PC-9 (cell line): ENCODE measurements around the gene LY6G6D. TPM values are rescaled to one million over a fixed set of nuclear protein-coding genes. Genes with fewer than 3 reads are reported as not detected.

Experiments used
- BruUV-seq: library from RNA; stranded (reverse); fragments of 400-500 nt; replicated peaks from 2 replicates; lab custom pipeline; 2021; lab: Mats Ljungman, UMichigan
- CTCF ChIA-PET: fragments of 300-600 bp; sonication (Branson Sonifier 250); formaldehyde crosslinking; loops from one replicate; lab custom pipeline; 2022; ENCODE audit warnings: antibody characterized with exemption; lab: Charles Lee
- POLR2A ChIA-PET: fragments of 300-600 bp; sonication (Branson Sonifier 250); formaldehyde crosslinking; loops from one replicate; lab custom pipeline; 2022; ENCODE audit warnings: antibody characterized with exemption; ENCODE audit not compliant: unreplicated experiment; lab: Charles Lee
- DNase-seq, 2 experiments: peaks; one replicate each; pipeline versions ENCODE4 v3.0.0 to v3.0.0-alpha.2; 2015 to 2022; ENCODE audit warnings: mixed read lengths in 1 of 2
- H2AFZ ChIP-seq: fragments of 200-600 bp; sonication (generic); 2 replicates; pipeline ENCODE4 v1.8.1; 2017; ENCODE audit warnings: antibody characterized with exemption
- H3F3A ChIP-seq: fragments of 200-600 bp; sonication (generic); 2 replicates; pipeline ENCODE4 v1.8.1; 2017; ENCODE audit warnings: antibody characterized with exemption, mild to moderate bottlenecking, low read depth; ENCODE audit not compliant: insufficient read depth
- H3K27ac ChIP-seq: fragments of 200-600 bp; sonication (generic); 2 replicates; pipeline ENCODE4 v1.6.1; 2016; ENCODE audit warnings: mixed run types
- H3K27me3 ChIP-seq: fragments of 200-600 bp; sonication (generic); 2 replicates; pipeline ENCODE4 v1.6.1; 2016; ENCODE audit warnings: low read depth, mixed run types; ENCODE audit not compliant: insufficient read depth
- H3K36me3 ChIP-seq: fragments of 200-600 bp; sonication (generic); 2 replicates; pipeline ENCODE4 v1.6.1; 2016; ENCODE audit warnings: low read depth, mixed run types
- H3K4me1 ChIP-seq: fragments of 200-600 bp; sonication (generic); replicated peaks from 2 replicates; pipeline ENCODE4 v1.6.1; 2016; ENCODE audit warnings: mixed run types; ENCODE audit not compliant: insufficient read depth
- H3K4me2 ChIP-seq: fragments of 200-600 bp; sonication (generic); 2 replicates; pipeline ENCODE4 v1.6.1; 2017; ENCODE audit warnings: mixed run types
- H3K4me3 ChIP-seq: fragments of 200-600 bp; sonication (generic); 2 replicates; pipeline ENCODE4 v1.6.1; 2016; ENCODE audit warnings: mixed run types
- H3K79me2 ChIP-seq: fragments of 200-600 bp; sonication (generic); 2 replicates; pipeline ENCODE4 v1.6.1; 2017; ENCODE audit warnings: low read depth, mixed run types
- H3K9me2 ChIP-seq: fragments of 200-600 bp; sonication (generic); 2 replicates; pipeline ENCODE4 v1.8.1; 2017; ENCODE audit warnings: mild to moderate bottlenecking; ENCODE audit not compliant: insufficient read depth
- H3K9me3 ChIP-seq: fragments of 200-600 bp; sonication (generic); 2 replicates; pipeline ENCODE4 v1.8.1; 2016; ENCODE audit warnings: low read depth; ENCODE audit not compliant: insufficient read depth
- H4K20me1 ChIP-seq: fragments of 200-600 bp; sonication (generic); 2 replicates; pipeline ENCODE4 v1.8.1; 2017; ENCODE audit not compliant: insufficient read depth
- EZH2 ChIP-seq: fragments of 200-600 bp; sonication (generic); IDR thresholded peaks from 2 replicates; pipeline ENCODE4 v1.8.0; 2017; ENCODE audit warnings: antibody characterized with exemption, low read depth
- intact Hi-C: fragments of 100-400 bp; cut with micrococcal nuclease; formaldehyde crosslinking; loops from one replicate; pipeline ENCODE4 v1.10.0; 2022; ENCODE audit not compliant: unreplicated experiment
- total RNA-seq: library from RNA; stranded (reverse); gene quantifications from 2 replicates; pipeline ENCODE4 v1.2.3, GENCODE V29; 2021
- TF ChIP-seq, protein P1 (sequence below): fragments of 200-600 bp; sonication (generic); conservative IDR thresholded peaks from 2 replicates; pipeline ENCODE4 v1.6.1; 2017; ENCODE audit warnings: mixed run types, antibody characterized with exemption, mild to moderate bottlenecking, moderate library complexity

LY6G6D gene
- total RNA-seq, 1 experiment from 2014 or later, result not detected

DNA sequence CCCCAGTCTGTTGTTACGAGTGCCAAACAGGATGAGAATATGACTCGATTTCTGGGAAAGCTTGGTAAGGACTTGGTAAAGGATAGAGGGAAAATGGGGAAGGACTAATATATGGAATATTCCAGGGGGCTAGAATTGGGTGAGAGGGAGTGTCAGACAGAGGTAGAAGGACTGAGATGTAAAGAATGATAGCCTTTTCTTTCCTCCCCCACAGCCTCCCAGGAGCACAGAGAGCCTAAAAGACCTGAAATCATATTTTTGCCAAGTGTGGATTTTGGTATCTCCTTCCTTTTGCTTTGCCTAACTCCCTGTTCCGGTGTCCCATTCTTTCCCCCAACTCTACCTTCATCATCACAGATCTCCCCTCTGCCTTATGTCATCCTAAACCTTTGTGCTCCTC is 27.7 kb downstream of the LY6G6D start:
- TF ChIP-seq, protein P1, sequence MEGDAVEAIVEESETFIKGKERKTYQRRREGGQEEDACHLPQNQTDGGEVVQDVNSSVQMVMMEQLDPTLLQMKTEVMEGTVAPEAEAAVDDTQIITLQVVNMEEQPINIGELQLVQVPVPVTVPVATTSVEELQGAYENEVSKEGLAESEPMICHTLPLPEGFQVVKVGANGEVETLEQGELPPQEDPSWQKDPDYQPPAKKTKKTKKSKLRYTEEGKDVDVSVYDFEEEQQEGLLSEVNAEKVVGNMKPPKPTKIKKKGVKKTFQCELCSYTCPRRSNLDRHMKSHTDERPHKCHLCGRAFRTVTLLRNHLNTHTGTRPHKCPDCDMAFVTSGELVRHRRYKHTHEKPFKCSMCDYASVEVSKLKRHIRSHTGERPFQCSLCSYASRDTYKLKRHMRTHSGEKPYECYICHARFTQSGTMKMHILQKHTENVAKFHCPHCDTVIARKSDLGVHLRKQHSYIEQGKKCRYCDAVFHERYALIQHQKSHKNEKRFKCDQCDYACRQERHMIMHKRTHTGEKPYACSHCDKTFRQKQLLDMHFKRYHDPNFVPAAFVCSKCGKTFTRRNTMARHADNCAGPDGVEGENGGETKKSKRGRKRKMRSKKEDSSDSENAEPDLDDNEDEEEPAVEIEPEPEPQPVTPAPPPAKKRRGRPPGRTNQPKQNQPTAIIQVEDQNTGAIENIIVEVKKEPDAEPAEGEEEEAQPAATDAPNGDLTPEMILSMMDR, result no peak
- TF ChIP-seq EZH2, result no peak
- Histone ChIP-seq H3K9me3 (no peaks in the 10 kb centered on the region), H3K4me3 (no peak overlapping the region), H3K27ac (no peak overlapping the region), H3K79me2 (peaks cover 7% of the 10 kb centered on the region; the same call in 1 of the 2 replicates), H3F3A (peaks cover 38% of the 10 kb centered on the region), H3K4me2 (no peak overlapping the region), H4K20me1 (no peaks in the 10 kb centered on the region), H2AFZ (no peak overlapping the region), H3K27me3 (no peaks in the 10 kb centered on the region), H3K36me3 (peaks cover 12% of the 10 kb centered on the region; the same call in 1 of the 2 replicates), H3K4me1 (peaks cover 37% of the 10 kb centered on the region), H3K9me2 (no peaks in the 10 kb centered on the region)
- intact Hi-C loops, result no loop called here
- no TSS peak for BruUV-seq
- DNase-seq, result no peak
- CTCF ChIA-PET, result no interaction called here
- POLR2A ChIA-PET, result no interaction called here

DNA sequence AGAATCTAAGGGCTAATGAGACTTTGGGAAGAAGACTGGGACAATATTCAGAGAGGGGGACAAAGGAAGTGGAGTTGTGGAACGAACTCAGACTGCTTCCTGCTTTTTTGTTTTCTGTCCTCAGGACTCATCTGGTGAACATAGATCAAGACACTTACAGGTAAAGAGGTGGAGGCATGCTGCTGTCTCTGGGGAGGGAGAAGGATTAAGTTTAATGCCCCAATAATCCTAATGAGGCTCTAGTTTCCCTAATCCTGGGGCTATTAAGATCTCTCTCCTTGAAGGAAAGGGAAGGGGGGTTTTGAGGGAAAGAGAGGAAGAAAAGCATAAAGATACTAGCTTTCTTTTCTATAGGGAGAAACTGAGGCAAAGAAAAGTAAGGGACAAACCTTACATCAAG is 29.3 kb downstream of the LY6G6D start:
- intact Hi-C loops, result no loop called here
- no TSS peak for BruUV-seq
- peaks cover 12% of the 10 kb centered on the region; the same call in 1 of the 2 replicates for H3K36me3 ChIP-seq
- H3K4me1 ChIP-seq, result peaks cover 25% of the 10 kb centered on the region
- H3K9me2 ChIP-seq, result no peaks in the 10 kb centered on the region
- H3K79me2 ChIP-seq, result peaks cover 7% of the 10 kb centered on the region; the same call in 1 of the 2 replicates
- peaks cover 31% of the 10 kb centered on the region; the same call in 1 of the 2 replicates for H3F3A ChIP-seq
- H3K4me3 ChIP-seq, result no peak overlapping the region
- DNase-seq, result no peak
- H3K4me2 ChIP-seq, result no peak overlapping the region
- no peak overlapping the region for H2AFZ ChIP-seq
- H4K20me1 ChIP-seq, result no peaks in the 10 kb centered on the region
- ChIA-PET POLR2A (interaction anchor here (1.5 kb wide), 1 partner anchor 19 kb away, joined by 6 read pairs; no protein-coding TSS in a partner anchor), CTCF (no interaction called here)
- no peaks in the 10 kb centered on the region for H3K9me3 ChIP-seq
- no peaks in the 10 kb centered on the region for H3K27me3 ChIP-seq
- TF ChIP-seq, protein P1, result no peak
- no peak for TF ChIP-seq EZH2
- no peak overlapping the region for H3K27ac ChIP-seq

DNA sequence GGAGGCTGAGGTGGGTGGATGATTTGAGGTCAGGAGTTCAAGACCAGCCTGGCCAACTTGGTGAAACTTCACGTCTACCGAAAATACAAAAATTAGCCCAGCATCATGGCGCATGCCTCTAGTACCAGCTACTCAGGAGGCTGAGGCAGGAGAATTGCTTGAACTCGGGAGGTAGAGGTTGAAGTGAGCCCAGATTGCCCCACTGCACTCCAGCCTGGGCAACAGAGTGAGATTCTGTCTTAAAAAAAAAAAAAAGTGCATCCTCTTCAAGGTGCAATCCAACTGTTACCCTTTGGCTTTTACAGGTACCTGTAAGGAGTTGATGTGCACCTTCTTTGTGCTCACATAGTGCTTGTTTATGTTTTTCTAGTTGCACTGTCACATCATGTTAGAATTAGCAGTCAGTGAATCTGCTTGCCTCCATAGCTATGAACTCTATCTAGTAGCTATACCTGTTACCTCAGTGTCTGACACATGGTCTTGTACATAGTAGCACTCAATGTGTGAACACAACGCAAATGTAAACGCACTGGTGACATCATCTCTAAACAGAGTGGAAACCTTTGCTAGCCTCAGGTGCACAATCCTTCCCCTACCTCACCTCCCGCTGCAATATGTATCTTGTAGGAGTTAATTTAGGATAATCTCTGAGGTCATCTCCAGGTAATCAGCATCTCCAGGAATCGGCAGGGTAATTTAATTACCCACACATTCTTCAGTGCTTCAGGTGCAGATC is 34.3 kb downstream of the LY6G6D start:
- no peak for DNase-seq
- Histone ChIP-seq H3K27ac (no peak overlapping the region), H3F3A (peaks cover 32% of the 10 kb centered on the region; the same call in 1 of the 2 replicates), H2AFZ (no peak overlapping the region), H3K9me3 (no peaks in the 10 kb centered on the region), H3K4me1 (peaks cover 20% of the 10 kb centered on the region), H3K4me3 (no peak overlapping the region), H3K36me3 (no peaks in the 10 kb centered on the region), H3K4me2 (no peak overlapping the region), H3K79me2 (no peaks in the 10 kb centered on the region), H3K27me3 (no peaks in the 10 kb centered on the region), H3K9me2 (no peaks in the 10 kb centered on the region), H4K20me1 (no peaks in the 10 kb centered on the region)
- CTCF ChIA-PET, result no interaction called here
- TF ChIP-seq, protein P1, result no peak
- TF ChIP-seq EZH2, result no peak
- intact Hi-C loops, result no loop called here
- POLR2A ChIA-PET, result interaction anchor here (1.0 kb wide), 1 partner anchor 14 kb away, joined by 6 read pairs; no protein-coding TSS in a partner anchor
- BruUV-seq, result no TSS peak
